Transverse colon (tissue), 4 donors: Measurements from ENCODE around the gene EDC3. TPM values are rescaled to one million over a fixed set of nuclear protein-coding genes. Genes with fewer than 3 reads are reported as not detected.

Source experiments
- DNase-seq: peaks from one replicate; pipeline ENCODE4 v3.0.0-alpha.2; 2019
- H3K27ac ChIP-seq, 4 donors: fragments of 200-600 bp; sonication (generic); 2 replicates each; pipeline ENCODE4 v1.5.1; 2016 to 2018; ENCODE audit warnings: inconsistent platforms in 4 of 4
- H3K27me3 ChIP-seq: fragments of 200-600 bp; sonication (generic); 2 replicates; pipeline ENCODE4 v1.5.1; 2017; ENCODE audit warnings: inconsistent platforms
- H3K36me3 ChIP-seq, 4 donors: fragments of 200-600 bp; sonication (generic); 2 replicates each; pipeline ENCODE4 v1.5.1; 2017 to 2019; ENCODE audit warnings: inconsistent platforms in 4 of 4
- H3K4me1 ChIP-seq, 4 donors: fragments of 200-600 bp; sonication (generic); 2 replicates each; pipeline ENCODE4 v1.5.1; 2017 to 2020; ENCODE audit warnings: inconsistent platforms in 4 of 4
- H3K4me3 ChIP-seq, 4 donors: fragments of 200-600 bp; sonication (generic); 1 replicate in 1 of 4; 2 replicates in 3 of 4; pipeline versions ENCODE4 v1.5.1 to v1.6.1; 2017 to 2019; ENCODE audit warnings: inconsistent platforms in 4 of 4
- H3K9me3 ChIP-seq, 2 donors: fragments of 200-600 bp; sonication (generic); 2 replicates each; pipeline ENCODE4 v1.5.1; 2017 to 2019; ENCODE audit warnings: inconsistent platforms in 2 of 2
- CTCF ChIP-seq, 5 experiments: fragments of 200-600 bp in 3 of 5; fragments of 450-650 bp in 2 of 5; sonication (generic) in 3 of 5; IDR thresholded peaks; 1 replicate in 2 of 5; 2 replicates in 3 of 5; pipeline ENCODE4 v1.5.1; 2016 to 2017; ENCODE audit warnings: antibody characterized with exemption in 5 of 5, inconsistent platforms in 3 of 5, mild to moderate bottlenecking in 2 of 5, moderate library complexity in 1 of 5
- EP300 ChIP-seq: sonication (generic); formaldehyde crosslinking; IDR thresholded peaks from one replicate; pipeline ENCODE4 v1.6.1; 2017; ENCODE audit warnings: antibody characterized with exemption, low read depth
- POLR2A ChIP-seq: fragments of 450-650 bp; IDR thresholded peaks from one replicate; pipeline ENCODE4 v1.6.1; 2016; ENCODE audit warnings: antibody characterized with exemption, mild to moderate bottlenecking, moderate library complexity
- POLR2AphosphoS5 ChIP-seq, 3 donors: sonication (generic); formaldehyde crosslinking; IDR thresholded peaks; one replicate each; pipeline ENCODE4 v1.6.1; 2016; ENCODE audit warnings: antibody characterized with exemption in 3 of 3
- WGBS, 2 donors: methylation state at CpG; one replicate each; pipeline ENCODE4 v1.1.5; 2018; ENCODE audit warnings: low coverage in 1 of 2; 5-methylcytosine and 5-hydroxymethylcytosine counted together
- in situ Hi-C, 4 donors: fragments of 200-750 bp; cut with MboI; loops; one replicate each; pipeline versions ENCODE4 v1.15.0 to v1.15.1; 2017; ENCODE audit warnings: low sequenced_read_pairs in 3 of 4, low pct_ligation_motif_present in 1 of 4, low pct_unique_long_range_greater_than_20kb in 1 of 4
- intact Hi-C: fragments of 100-400 bp; cut with DNase I; formaldehyde crosslinking; loops from one replicate; pipeline ENCODE4 v1.15.1; 2023; ENCODE audit warnings: low total_unique reads
- total RNA-seq, 4 donors: library from RNA; depleted of rRNA; stranded (reverse); fragments of >200 nt; gene quantifications; one replicate each; pipeline ENCODE4 v1.1.0, GENCODE V29; 2016

Gene EDC3
- total RNA-seq, 4 donors from 2014 or later, result 23.2 to 112 (median 29.4) TPM

GRCh38 chr15:74716651-74717050 lies 20.8 kb upstream of the EDC3 start:
- no peaks in the 10 kb centered on the region for H3K4me1 ChIP-seq
- no peak overlapping the region for H3K27ac ChIP-seq
- H3K4me3 ChIP-seq, result no peak overlapping the region
- DNase-seq, result no peak
- H3K36me3 ChIP-seq, result no peaks in the 10 kb centered on the region
- TF ChIP-seq EP300 (no peak), POLR2A (no peak), CTCF (IDR thresholded peaks at IDR 0.05) (no peak), POLR2AphosphoS5 (IDR thresholded peaks at IDR 0.05) (no peak)
- H3K27me3 ChIP-seq, result no peaks in the 10 kb centered on the region
- in situ Hi-C loops, result no loop called here
- WGBS, 2 donors, result 73 to 79% methylated on average over 4 to 5 of the region's 5 CpGs
- H3K9me3 ChIP-seq, result no peaks in the 10 kb centered on the region
- intact Hi-C loops, result no loop called here

- Histone ChIP-seq H3K9me3 (no peaks in the 10 kb centered on the region), H3K27me3 (no peaks in the 10 kb centered on the region), H3K27ac (no peak overlapping the region), H3K36me3 (no peaks in the 10 kb centered on the region), H3K4me1 (no peaks in the 10 kb centered on the region), H3K4me3 (no peak overlapping the region)
- TF ChIP-seq POLR2A (no peak), EP300 (no peak), CTCF (IDR thresholded peaks at IDR 0.05) (no peak), POLR2AphosphoS5 (IDR thresholded peaks at IDR 0.05) (no peak)
- intact Hi-C loops, result no loop called here
- no peak for DNase-seq
- 68 to 71% methylated on average over 3 of the region's 3 CpGs for WGBS, 2 donors
- in situ Hi-C loops, result no loop called here
These were observed 16.5 kb upstream of the EDC3 start for GRCh38 chr15:74712311-74712710.

- intact Hi-C loops, result no loop called here
- H3K9me3 ChIP-seq, result no peaks in the 10 kb centered on the region
- in situ Hi-C loops, result no loop called here
- no peaks in the 10 kb centered on the region for H3K4me1 ChIP-seq
- TF ChIP-seq POLR2AphosphoS5 (IDR thresholded peaks at IDR 0.05) (no peak), POLR2A (no peak), EP300 (no peak), CTCF (IDR thresholded peaks at IDR 0.05) (no peak)
- DNase-seq, result no peak
- H3K27me3 ChIP-seq, result peaks cover 12% of the 10 kb centered on the region
- no peak overlapping the region for H3K4me3 ChIP-seq
- WGBS, 2 donors, result 20 to 45% methylated on average over 1 to 3 of the region's 3 CpGs
- no peaks in the 10 kb centered on the region for H3K36me3 ChIP-seq
- H3K27ac ChIP-seq, result no peak overlapping the region
These were observed 14.7 kb upstream of the EDC3 start for GRCh38 chr15:74710319-74711094.

- in situ Hi-C loops, result no loop called here
- no peak for TF ChIP-seq POLR2AphosphoS5 (IDR thresholded peaks at IDR 0.05)
- TF ChIP-seq CTCF (IDR thresholded peaks at IDR 0.05), result no peak
- TF ChIP-seq EP300, result no peak
- no peak for TF ChIP-seq POLR2A
These were observed 14.1 kb upstream of the EDC3 start for GRCh38 chr15:74709892-74710291.

More at GRCh38 chr15:74709892-74710291, 14.1 kb upstream of the EDC3 start:
- WGBS, 2 donors, result 43 to 56% methylated on average over 2 to 3 of the region's 3 CpGs
- intact Hi-C loops, result no loop called here
- Histone ChIP-seq H3K27ac (no peak overlapping the region), H3K4me3 (no peak overlapping the region), H3K36me3 (no peaks in the 10 kb centered on the region), H3K9me3 (no peaks in the 10 kb centered on the region), H3K27me3 (peaks cover 16% of the 10 kb centered on the region), H3K4me1 (no peaks in the 10 kb centered on the region)
- no peak for DNase-seq
